Measurements from ENCODE around the gene ARF5.

The ARF5 gene

GRCh38 chr7:127588697-127589482 is 679 bp downstream of the ARF5 start:
- peak; percentile 61 for DNase-seq (ENCODE audit: low spot score)

- no peak for DNase-seq (ENCODE audit: low spot score)
Observed at GRCh38 chr7:127589896-127590295, 1.7 kb downstream of the ARF5 start.

GRCh38 chr7:127591189-127591588 is 3.0 kb downstream of the ARF5 start:
- DNase-seq (ENCODE audit: low spot score), result no peak

- no peak for DNase-seq (ENCODE audit: low spot score)
Observed at GRCh38 chr7:127591591-127591990, 3.4 kb downstream of the ARF5 start.

- no peak for DNase-seq (ENCODE audit: low spot score)
Observed at GRCh38 chr7:127592550-127592949, 4.3 kb downstream of the ARF5 start.

- DNase-seq (ENCODE audit: low spot score), result no peak
Observed at GRCh38 chr7:127594490-127594889, 6.3 kb downstream of the ARF5 start.

GRCh38 chr7:127595737-127596136 is 7.5 kb downstream of the ARF5 start:
- no peak for DNase-seq (ENCODE audit: low spot score)

GRCh38 chr7:127598318-127598717 is 10.1 kb downstream of the ARF5 start:
- DNase-seq (ENCODE audit: low spot score), result no peak

GRCh38 chr7:127600885-127601284 is 12.7 kb downstream of the ARF5 start:
- DNase-seq (ENCODE audit: low spot score), result no peak

- no peak for DNase-seq (ENCODE audit: low spot score)
Observed at GRCh38 chr7:127608446-127608845, 20.2 kb downstream of the ARF5 start.

- DNase-seq (ENCODE audit: low spot score), result no peak
Observed at GRCh38 chr7:127609297-127609696, 21.1 kb downstream of the ARF5 start.

- no peak for DNase-seq (ENCODE audit: low spot score)
Observed at GRCh38 chr7:127612263-127612662, 24.1 kb downstream of the ARF5 start.

- no peak for DNase-seq (ENCODE audit: low spot score)
Observed at GRCh38 chr7:127616724-127617123, 28.5 kb downstream of the ARF5 start.

GRCh38 chr7:127618042-127618441 is 29.8 kb downstream of the ARF5 start, which contains the start of gene PAX4:
Gene PAX4, minus strand, starts transcription at chr7:127618142. Its CDS starts 2,214 bp downstream, at chr7:127615928.
- DNase-seq (ENCODE audit: low spot score), result no peak

GRCh38 chr7:127618775-127619174 is 30.6 kb downstream of the ARF5 start:
- DNase-seq (ENCODE audit: low spot score), result no peak

- no peak for DNase-seq (ENCODE audit: low spot score)
Observed at GRCh38 chr7:127619681-127620405, 31.6 kb downstream of the ARF5 start.

- DNase-seq (ENCODE audit: low spot score), result no peak
Observed at GRCh38 chr7:127620406-127621233, 32.4 kb downstream of the ARF5 start.

- DNase-seq (ENCODE audit: low spot score), result no peak
Observed at GRCh38 chr7:127625331-127625730, 37.1 kb downstream of the ARF5 start.

- no peak for DNase-seq (ENCODE audit: low spot score)
Observed at GRCh38 chr7:127628445-127628844, 40.2 kb downstream of the ARF5 start.

- DNase-seq (ENCODE audit: low spot score), result no peak
Observed at GRCh38 chr7:127629268-127629854, 41.1 kb downstream of the ARF5 start.

GRCh38 chr7:127632276-127632910 is 44.2 kb downstream of the ARF5 start:
- DNase-seq (ENCODE audit: low spot score), result no peak

All from putamen (tissue), 1 donor.